ENCODE measurements around the gene LGALSL. TPM values are rescaled to one million over a fixed set of nuclear protein-coding genes. Genes with fewer than 3 reads are reported as not detected.

LGALSL gene
- total and polyA plus RNA-seq, 2 donors (not counting 1 experiment from before 2014, with no cell fraction given), result 0.40 to 1.8 TPM

DNA sequence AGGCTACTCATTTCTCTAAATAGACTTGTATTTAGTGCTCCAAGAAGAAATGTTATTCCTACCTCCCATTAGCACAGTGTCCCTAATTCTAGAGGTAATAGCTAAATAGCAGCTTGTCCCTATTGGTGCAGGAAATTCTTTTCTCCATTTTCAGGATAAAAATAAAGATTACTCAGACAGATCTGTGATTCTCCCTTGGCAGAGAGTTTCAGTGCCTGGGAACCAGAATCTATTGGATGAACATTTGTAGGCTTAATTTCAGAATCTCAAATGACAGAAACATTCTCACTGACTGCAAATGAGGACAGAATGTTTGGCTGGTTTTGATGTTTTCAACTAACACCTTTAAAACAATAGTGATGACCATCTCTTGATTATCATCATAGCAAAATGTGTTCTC, 33.3 kb upstream of the LGALSL start:
- Histone ChIP-seq H3K4me1 (ENCODE audit: control insufficient read depth in 2 of 2, insufficient read depth in 2 of 2, low read length in 2 of 2) (no peaks in the 10 kb centered on the region), H3K9ac (ENCODE audit: low read length) (no peak overlapping the region), H3K4me3 (ENCODE audit: control extremely low read depth in 1 of 5, extremely low read depth in 1 of 5, insufficient read depth in 1 of 5, low read depth in 2 of 5, low read length in 4 of 5) (no peak overlapping the region), H3K4me2 (replicated peaks; ENCODE audit: low read depth, low read length, poor library complexity, severe bottlenecking) (no peak overlapping the region), H3K9me3 (ENCODE audit: control extremely low read depth in 1 of 3, control insufficient read depth in 2 of 3, insufficient read depth in 1 of 3, low read length in 2 of 3) (no peaks in the 10 kb centered on the region), H2AFZ (ENCODE audit: insufficient read depth, low read depth, low read length, poor library complexity, severe bottlenecking) (no peak overlapping the region), H3K27me3 (replicated peaks in 1 of 4; ENCODE audit: control extremely low read depth in 1 of 4, control insufficient read depth in 3 of 4, insufficient read depth in 4 of 4, low read length in 3 of 4) (no peaks in the 10 kb centered on the region), H3K27ac (ENCODE audit: low read length in 2 of 2) (no peak overlapping the region), H4K20me1 (ENCODE audit: control insufficient read depth, insufficient read depth, low read length, poor library complexity, severe bottlenecking) (no peaks in the 10 kb centered on the region), H3K36me3 (replicated peaks in 1 of 2; ENCODE audit: control extremely low read depth in 1 of 2, control insufficient read depth in 1 of 2, extremely low read depth in 1 of 2, insufficient read depth in 2 of 2, low read length in 1 of 2) (no peaks in the 10 kb centered on the region), H3K79me2 (ENCODE audit: control insufficient read depth, insufficient read depth, low read length) (no peaks in the 10 kb centered on the region)
- no peak overlapping the region for H3K27ac Mint-ChIP-seq
- CTCF ChIA-PET, result interaction anchor here (1.0 to 1.7 kb wide), 2 partner anchors 67 to 90 kb away, joined by 3 to 6 read pairs; no protein-coding TSS in a partner anchor
- DNase-seq (no peak), ATAC-seq (ENCODE audit: low read depth) (no peak)
- H3K4me3 Mint-ChIP-seq, result no peak overlapping the region
- no peaks in the 10 kb centered on the region for H3K4me1 Mint-ChIP-seq
- POLR2A ChIA-PET, result no interaction called here
- intact Hi-C loops (cut with micrococcal nuclease), result loop anchor here (10.0 kb wide), 1 partner anchor 56 kb away; no protein-coding TSS in a partner anchor
- H3K27me3 Mint-ChIP-seq, result no peaks in the 10 kb centered on the region
- TF ChIP-seq CTCF (IDR thresholded peaks at IDR 0.05) (no peak), EZH2 (IDR thresholded peaks at IDR 0.05; ENCODE audit: borderline replicate concordance, insufficient read depth, low read depth, low read length, poor library complexity, severe bottlenecking) (no peak)
- H3K9me3 Mint-ChIP-seq (ENCODE audit: insufficient read depth), result no peaks in the 10 kb centered on the region

- Histone ChIP-seq H3K9ac (ENCODE audit: low read length) (no peak overlapping the region), H3K27me3 (replicated peaks in 1 of 4; ENCODE audit: control extremely low read depth in 1 of 4, control insufficient read depth in 3 of 4, insufficient read depth in 4 of 4, low read length in 3 of 4) (no peaks in the 10 kb centered on the region), H4K20me1 (ENCODE audit: control insufficient read depth, insufficient read depth, low read length, poor library complexity, severe bottlenecking) (no peaks in the 10 kb centered on the region), H3K9me3 (ENCODE audit: control extremely low read depth in 1 of 3, control insufficient read depth in 2 of 3, insufficient read depth in 1 of 3, low read length in 2 of 3) (no peaks in the 10 kb centered on the region), H3K4me2 (replicated peaks; ENCODE audit: low read depth, low read length, poor library complexity, severe bottlenecking) (no peak overlapping the region), H3K79me2 (ENCODE audit: control insufficient read depth, insufficient read depth, low read length) (no peaks in the 10 kb centered on the region), H3K27ac (ENCODE audit: low read length in 2 of 2) (no peak overlapping the region), H3K4me3 (ENCODE audit: control extremely low read depth in 1 of 5, extremely low read depth in 1 of 5, insufficient read depth in 1 of 5, low read depth in 2 of 5, low read length in 4 of 5) (no peak overlapping the region), H3K36me3 (replicated peaks in 1 of 2; ENCODE audit: control extremely low read depth in 1 of 2, control insufficient read depth in 1 of 2, extremely low read depth in 1 of 2, insufficient read depth in 2 of 2, low read length in 1 of 2) (no peaks in the 10 kb centered on the region), H3K4me1 (ENCODE audit: control insufficient read depth in 2 of 2, insufficient read depth in 2 of 2, low read length in 2 of 2) (no peaks in the 10 kb centered on the region), H2AFZ (ENCODE audit: insufficient read depth, low read depth, low read length, poor library complexity, severe bottlenecking) (no peak overlapping the region)
- Mint-ChIP-seq H3K4me1 (no peaks in the 10 kb centered on the region), H3K9me3 (ENCODE audit: insufficient read depth) (no peaks in the 10 kb centered on the region), H3K4me3 (no peak overlapping the region), H3K27ac (no peak overlapping the region), H3K27me3 (no peaks in the 10 kb centered on the region)
- ChIA-PET POLR2A (no interaction called here), CTCF (interaction anchor here (1.0 to 1.7 kb wide), 2 partner anchors 66 to 90 kb away, joined by 3 to 6 read pairs; no protein-coding TSS in a partner anchor)
- no peak for TF ChIP-seq CTCF (IDR thresholded peaks at IDR 0.05)
- no peak for TF ChIP-seq EZH2 (IDR thresholded peaks at IDR 0.05; ENCODE audit: borderline replicate concordance, insufficient read depth, low read depth, low read length, poor library complexity, severe bottlenecking)
- no peak for ATAC-seq (ENCODE audit: low read depth)
- intact Hi-C loops (cut with micrococcal nuclease), result loop anchor here (10.0 kb wide), 1 partner anchor 56 kb away; no protein-coding TSS in a partner anchor
- no peak for DNase-seq
- WGBS (ENCODE audit: insufficient coverage), result 100% methylated on average over 5 of the region's 5 CpGs
Measured at GRCh38 chr2:64421201-64421600, 32.8 kb upstream of the LGALSL start.
